OCI-LY7 (cell line): ENCODE data around the gene BMPR2. TPM values are rescaled to one million over a fixed set of nuclear protein-coding genes. Genes with fewer than 3 reads are reported as not detected.

Experiments used
- small RNA-seq: library from RNA; depleted of rRNA; stranded (forward); fragments of <200 nt; gene quantifications from one replicate; pipeline ENCODE3, GENCODE V24; 2014
- total RNA-seq, 2 experiments: library from RNA; depleted of rRNA in 1 of 2; stranded (reverse); fragments of >200 nt in 1 of 2; shearing (Covaris generic) in 1 of 2; gene quantifications; 2 replicates each; pipeline ENCODE4 v1.2.3, GENCODE V29; 2014 to 2022

BMPR2 gene
- total RNA-seq, 2 experiments from 2014 or later: 4.3 to 14.7 TPM

Small RNA genes within 50 kb of the gene (small RNA-seq; reads per million reads assigned to genes)
- gene MTND4LP17 (not detected), gene RN7SL753P (not detected)

Other genes starting within 250 kb of the BMPR2 start
- gene SUMO1, start 137.7 kb upstream of the BMPR2 start, total RNA-seq (2014; rRNA removed; shearing (Covaris generic)): 69.8 and 86.6 TPM in 2 replicates
- gene SUMO1, start 137.7 kb upstream of the BMPR2 start, total RNA-seq (2022): 95.0 and 98.9 TPM in 2 replicates
- 124 and 145 TPM in 2 replicates for gene NOP58, start 110.6 kb upstream of the BMPR2 start, total RNA-seq (2014; rRNA removed; shearing (Covaris generic))
- 172 and 174 TPM in 2 replicates for gene NOP58, start 110.6 kb upstream of the BMPR2 start, total RNA-seq (2022)